Measurements from ENCODE around the gene ABCA10.

- TF ChIP-seq, protein P1, sequence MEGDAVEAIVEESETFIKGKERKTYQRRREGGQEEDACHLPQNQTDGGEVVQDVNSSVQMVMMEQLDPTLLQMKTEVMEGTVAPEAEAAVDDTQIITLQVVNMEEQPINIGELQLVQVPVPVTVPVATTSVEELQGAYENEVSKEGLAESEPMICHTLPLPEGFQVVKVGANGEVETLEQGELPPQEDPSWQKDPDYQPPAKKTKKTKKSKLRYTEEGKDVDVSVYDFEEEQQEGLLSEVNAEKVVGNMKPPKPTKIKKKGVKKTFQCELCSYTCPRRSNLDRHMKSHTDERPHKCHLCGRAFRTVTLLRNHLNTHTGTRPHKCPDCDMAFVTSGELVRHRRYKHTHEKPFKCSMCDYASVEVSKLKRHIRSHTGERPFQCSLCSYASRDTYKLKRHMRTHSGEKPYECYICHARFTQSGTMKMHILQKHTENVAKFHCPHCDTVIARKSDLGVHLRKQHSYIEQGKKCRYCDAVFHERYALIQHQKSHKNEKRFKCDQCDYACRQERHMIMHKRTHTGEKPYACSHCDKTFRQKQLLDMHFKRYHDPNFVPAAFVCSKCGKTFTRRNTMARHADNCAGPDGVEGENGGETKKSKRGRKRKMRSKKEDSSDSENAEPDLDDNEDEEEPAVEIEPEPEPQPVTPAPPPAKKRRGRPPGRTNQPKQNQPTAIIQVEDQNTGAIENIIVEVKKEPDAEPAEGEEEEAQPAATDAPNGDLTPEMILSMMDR (IDR thresholded peaks at IDR 0.05), result no peak
- no peak for TF ChIP-seq POLR2A (IDR thresholded peaks at IDR 0.05)
Measured at GRCh38 chr17:69207151-69207550, 21.5 kb downstream of the ABCA10 start.

All from right lobe of liver (tissue), 4 donors.